HG03139 (cell line): ENCODE measurements around the gene GPN2.

Source experiments
- ATAC-seq: cut with Tn5 transposase; IDR thresholded peaks from one replicate; pipeline ENCODE4 v1.9.1; 2021; ENCODE audit not compliant: unreplicated experiment

The GPN2 gene

DNA sequence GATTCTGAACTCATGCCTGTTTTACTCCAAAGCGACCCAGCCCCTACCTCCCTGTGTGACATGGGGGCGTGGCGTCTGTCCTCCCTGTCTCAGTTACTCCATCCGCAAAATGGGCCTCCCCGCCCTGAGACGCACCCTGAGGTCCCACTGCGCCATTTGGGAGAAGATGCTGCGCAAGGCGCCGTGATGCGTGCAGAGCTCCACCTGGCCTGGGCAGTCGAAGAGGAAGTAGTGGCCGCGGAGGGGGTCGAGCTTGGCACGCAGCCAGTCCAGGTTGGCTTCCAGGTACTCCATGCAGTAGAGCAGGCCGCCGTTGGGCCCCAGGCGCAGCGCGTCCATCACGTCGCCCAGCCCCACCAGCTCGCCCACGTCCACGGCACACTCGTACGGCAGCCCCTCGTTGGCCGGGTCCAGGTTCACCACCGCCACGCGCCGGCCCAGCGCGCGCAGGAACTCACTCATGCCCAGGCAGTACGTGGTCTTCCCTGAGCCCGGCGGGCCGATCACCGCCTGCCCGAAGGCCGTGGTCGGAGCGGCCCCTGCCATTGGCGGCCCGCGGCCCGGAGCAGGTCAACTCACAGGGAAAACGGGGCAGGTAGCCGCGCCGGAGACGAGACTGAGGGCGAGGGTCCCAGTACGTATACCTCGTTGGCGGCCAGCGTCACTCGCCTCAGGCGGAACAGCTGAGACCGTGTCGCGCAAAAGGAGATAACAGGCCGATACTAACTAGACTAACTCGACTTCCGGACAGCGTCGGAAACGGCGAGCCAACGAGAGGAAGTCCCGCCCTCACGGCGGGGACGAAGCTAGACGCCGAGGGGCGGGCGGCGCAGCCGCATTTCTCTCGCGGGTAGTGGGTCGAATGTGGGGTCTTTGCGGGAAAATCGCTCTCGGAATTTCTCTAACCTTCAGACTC is at the start of gene GPN2:
Gene GPN2, minus strand, starts transcription at position 733 of the 916 bp plus-strand sequence. Its CDS starts 187 bp downstream, at position 546.
- ATAC-seq: peak; percentile 81

DNA sequence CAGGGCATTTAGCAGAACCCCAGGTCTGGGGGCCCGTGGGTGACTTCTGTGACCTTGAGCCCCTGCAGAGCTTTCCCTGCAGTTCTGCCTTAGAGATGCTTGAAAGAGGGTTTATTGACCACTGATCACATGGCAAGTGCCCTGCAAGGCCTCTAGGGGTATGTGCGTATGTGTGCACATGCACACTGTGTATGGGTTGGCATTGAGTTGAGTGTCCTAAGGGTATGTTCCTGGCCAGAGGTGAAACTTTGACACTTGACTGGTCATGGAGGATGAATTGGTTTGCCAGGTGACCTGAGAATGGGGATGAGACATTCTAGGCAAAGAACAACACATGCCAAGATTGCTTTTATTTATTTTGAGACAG is 48.6 kb upstream of the GPN2 start:
- ATAC-seq: no peak

DNA sequence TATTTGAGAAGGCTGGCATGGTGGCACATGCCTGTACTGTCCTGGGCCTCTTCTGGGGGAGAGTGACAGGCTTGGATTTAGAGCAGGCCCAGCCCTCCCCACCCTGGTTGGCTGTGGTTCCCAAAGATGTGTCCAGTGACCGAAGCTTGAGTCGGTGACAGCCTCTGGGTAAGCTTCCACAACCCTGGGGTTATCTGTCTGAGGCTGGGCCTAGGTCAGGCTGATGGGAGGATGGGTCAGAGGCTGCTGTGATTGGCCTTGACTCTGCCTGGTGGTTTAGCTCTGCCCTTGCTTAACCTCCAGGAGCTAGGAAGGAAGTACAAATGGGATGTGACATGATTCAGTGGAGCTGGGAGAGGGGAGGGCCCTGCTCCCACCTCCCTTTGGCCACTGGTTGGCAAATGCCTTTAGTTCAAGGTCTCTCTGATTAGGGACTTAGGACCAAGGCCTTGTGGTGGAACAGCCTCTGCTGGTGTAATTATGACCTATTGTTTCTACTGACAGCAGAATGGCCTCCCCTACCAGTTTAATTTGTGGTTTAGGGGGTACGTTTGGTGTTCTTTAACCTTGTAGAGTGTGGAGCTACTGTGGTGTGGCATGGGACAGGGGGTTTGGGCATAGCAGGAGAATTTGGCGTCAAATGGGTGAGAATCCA is 48.0 kb upstream of the GPN2 start:
- no peak for ATAC-seq

GRCh38 chr1:26936823-26937222 is 46.7 kb upstream of the GPN2 start:
- no peak for ATAC-seq

GRCh38 chr1:26932531-26932930 is 42.4 kb upstream of the GPN2 start:
- no peak for ATAC-seq

DNA sequence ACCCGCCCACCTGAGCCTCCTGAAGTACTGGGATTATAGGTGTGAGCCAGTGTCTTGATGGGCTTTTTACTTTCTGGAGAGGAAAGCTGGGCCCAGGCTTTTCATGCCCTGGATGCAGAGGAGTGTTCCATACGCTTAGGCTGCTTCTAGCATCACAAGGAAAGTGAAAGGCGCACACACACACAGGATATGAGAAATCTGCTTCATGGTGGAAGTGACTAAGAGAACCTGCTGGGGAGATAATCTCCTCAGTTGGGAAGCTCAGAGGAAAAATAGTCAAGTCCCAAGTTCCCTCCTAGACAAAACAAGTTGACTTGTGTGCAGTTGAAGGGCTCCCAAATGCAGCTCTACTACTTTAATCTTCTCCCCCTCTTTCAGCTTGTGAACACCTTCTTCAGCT is 33.6 kb upstream of the GPN2 start:
- no peak for ATAC-seq

DNA sequence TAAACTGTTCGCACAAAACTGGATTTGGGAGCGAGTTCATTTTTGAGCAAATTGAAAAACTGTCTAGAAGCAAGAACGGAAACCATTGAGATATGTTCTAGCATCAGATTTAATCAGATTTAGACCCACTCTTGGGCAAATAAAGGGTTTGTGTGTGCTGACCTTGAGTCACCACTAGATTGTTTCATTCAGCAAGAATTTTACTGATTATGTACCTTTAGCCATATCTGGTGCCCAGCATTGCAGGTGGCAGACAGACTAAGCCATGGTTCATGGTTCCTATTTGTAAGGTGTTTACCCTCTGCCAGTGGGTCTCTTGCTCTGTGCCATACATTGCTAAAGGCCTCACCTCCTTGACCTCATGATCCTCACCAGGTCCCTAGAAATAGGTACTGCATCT is 32.8 kb upstream of the GPN2 start:
- ATAC-seq: no peak

- ATAC-seq: no peak
Observed at GRCh38 chr1:26922431-26922729, 32.3 kb upstream of the GPN2 start.

GRCh38 chr1:26921540-26922430 is 31.7 kb upstream of the GPN2 start, which contains the start of gene NUDC:
NUDC (plus strand) TSS chr1:26921743; CDS start chr1:26921849, 106 bp downstream.
- ATAC-seq: peak; percentile 95

DNA sequence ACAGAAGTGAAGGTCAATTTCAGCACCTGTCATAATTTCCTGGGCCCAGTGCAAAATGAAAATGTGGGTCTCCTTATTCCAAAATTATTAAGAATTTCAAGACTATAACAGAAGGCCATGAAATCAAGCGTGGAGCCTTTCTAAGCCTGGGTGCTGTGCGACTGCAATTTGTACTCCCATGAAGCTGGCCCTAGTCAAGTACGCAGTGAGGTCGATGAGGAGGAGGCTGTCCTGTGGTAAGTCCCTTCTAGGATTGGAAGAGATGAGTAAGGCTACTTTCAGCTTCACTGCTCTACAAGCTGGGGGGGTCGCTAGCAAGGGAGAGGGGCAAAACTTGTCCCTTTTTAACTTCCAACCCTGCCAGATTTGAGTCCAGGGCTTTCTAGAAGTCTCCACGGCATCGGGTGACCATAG is 31.1 kb upstream of the GPN2 start:
- no peak for ATAC-seq

- ATAC-seq: no peak
Observed at GRCh38 chr1:26915204-26915842, 25.2 kb upstream of the GPN2 start.

DNA sequence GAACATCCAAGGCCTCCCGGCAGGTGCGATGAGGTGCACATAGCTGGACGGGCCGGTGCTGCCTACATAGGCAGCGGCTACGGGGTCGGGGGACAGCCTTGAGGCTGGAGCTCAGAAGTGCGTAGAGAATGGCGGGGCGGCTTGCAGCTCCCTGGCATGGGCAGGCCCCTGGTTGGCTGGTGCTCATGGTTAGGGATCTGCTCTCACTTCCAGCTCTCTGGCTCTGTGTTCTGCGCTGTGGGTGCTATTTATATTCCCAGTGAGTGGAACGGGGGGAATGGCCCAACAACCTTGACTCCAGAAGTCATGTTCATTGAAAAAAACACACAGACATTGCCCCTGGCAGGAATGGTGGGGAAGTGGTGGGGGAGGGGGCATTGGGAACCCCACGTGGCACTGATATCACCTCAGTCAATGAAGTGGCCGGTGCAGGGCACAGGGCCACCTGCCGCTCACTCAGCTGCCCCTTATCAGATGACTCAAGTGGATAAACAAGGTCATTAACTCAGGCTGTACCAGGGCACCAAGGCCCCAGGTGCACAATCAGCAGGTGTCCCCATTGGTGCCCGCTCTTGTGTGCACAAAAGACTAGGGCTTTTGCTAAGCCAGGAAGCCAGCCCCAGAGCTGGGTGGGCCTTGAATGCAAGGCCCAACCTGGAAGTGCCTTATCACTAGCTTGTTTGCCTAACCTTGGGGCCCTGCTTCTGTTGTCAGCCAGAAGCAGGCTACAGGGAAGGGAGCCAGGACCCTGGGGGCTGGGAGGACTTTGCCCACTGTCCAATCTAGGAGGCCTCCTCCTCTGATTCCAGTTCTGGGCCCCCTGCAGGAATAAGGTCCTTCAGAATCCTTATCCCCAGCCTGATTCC is 23.9 kb upstream of the GPN2 start, which contains the start of gene NR0B2:
Gene NR0B2, minus strand, starts transcription at position 222 of the 866 bp plus-strand sequence. Its CDS starts 35 bp downstream, at position 187.
- no peak for ATAC-seq

GRCh38 chr1:26913389-26913753 is 23.3 kb upstream of the GPN2 start:
- no peak for ATAC-seq

DNA sequence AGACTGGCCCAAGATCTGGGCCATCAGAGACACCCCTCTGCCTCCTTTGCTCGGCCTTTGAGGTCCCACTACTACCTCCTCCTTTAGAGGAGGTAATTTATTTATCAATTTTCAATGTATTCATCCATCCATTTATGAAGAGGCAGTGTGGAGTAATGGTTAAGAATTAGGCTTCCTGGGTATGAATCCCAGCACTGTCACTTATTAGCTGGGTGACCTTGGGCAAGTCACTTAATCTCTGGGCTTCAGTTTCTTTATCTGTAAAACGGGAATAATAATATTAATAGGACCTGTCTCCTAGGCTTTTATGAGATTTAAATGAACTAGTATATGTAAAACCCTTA is 22.0 kb upstream of the GPN2 start:
- ATAC-seq: no peak

DNA sequence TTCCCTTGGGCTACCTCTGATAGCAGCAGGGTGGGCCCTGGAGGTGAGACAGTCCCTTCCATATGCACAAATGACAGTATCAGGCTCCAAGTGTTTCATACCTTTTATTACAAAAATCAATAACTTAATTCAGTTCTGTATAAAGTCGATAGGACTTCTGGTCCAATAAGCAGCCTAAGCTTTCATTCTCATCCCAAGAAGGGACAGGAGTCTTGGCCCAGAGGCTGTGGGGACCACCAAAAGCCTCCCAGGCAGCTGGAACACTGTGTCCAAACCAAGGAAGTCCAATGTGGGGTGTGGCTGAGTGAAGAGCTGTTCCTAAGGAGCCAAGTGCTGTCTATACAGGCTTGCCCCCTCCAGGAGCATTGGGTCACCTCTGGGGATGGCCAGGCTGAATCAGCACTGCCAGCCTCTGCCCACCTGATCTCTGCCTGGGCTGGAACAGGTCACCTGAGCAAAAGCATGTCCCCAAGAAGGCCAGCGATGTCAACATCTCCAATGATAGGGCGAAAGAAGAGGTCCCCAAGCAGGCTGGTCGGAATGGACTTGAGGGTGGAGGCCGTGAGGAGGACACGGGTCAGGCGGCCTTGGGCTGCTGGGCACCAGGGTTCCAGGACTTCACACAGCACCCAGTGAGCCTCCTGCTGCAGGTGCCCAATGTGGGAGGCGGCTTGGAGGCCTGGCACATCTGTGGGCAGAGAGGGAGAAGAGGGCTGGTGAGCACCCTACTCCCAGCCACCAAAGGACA is 21.5 kb upstream of the GPN2 start:
- no peak for ATAC-seq

- no peak for ATAC-seq
Observed at GRCh38 chr1:26910343-26911160, 20.5 kb upstream of the GPN2 start.

GRCh38 chr1:26909951-26910342 is 19.9 kb upstream of the GPN2 start:
- no peak for ATAC-seq

DNA sequence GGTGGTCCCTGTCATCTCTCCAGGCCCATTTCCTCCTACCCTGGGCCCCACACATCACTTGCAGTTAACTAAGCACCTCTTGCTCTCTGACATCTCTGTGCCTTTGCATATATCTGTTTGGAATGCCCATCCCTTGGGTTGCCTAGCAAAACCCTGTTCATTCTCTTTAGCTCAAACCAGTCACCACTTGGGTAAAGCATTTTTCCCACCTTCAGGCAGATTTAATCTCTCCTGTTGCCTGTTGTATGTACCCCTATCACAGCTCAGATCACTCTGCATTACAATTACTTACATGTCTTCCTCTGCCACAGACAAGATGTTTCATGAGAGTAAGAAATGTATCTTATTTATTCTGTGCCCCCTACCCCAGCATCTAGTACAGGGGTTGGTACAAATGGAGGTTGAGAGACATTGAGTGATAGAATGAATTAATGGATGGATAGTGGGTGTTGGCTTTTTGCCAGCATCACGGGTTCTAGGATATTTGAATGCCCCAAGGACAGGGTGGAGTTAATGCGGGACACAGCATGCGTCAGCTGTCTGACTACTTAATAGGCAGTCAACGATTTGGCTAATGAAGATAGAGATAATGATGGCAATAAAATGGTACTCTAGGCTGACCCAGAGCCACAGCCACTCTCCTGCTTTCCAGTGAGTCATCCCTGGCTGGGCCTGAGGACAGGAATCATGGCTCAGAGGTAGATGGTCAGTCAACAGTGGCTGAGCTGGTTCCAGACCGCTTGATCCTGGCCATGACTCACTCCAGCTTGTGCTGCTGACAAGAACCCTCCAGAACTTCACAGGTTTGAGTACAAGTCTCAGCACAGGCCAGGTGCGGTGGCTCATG is 17.2 kb upstream of the GPN2 start:
- no peak for ATAC-seq
